GM03348 (cell line): Measurements from ENCODE around the gene RAD51B.
"Not testable (repeated sequence)": the region's sequence is repeated elsewhere in the genome, so short reads cannot be mapped to it uniquely, and the experiment has no call there.

ENCODE experiments used
- DNase-seq: peaks from one replicate; pipeline ENCODE4 v3.0.0; 2012; ENCODE audit warnings: low spot score

The RAD51B gene

GRCh38 chr14:67984274-67984673 is 164.7 kb downstream of the RAD51B start:
- no peak for DNase-seq

GRCh38 chr14:67986131-67986841 is 166.7 kb downstream of the RAD51B start:
- DNase-seq = no peak

GRCh38 chr14:67987606-67988005 is 168.0 kb downstream of the RAD51B start:
- DNase-seq = peak; percentile 75

GRCh38 chr14:67988210-67988609 is 168.6 kb downstream of the RAD51B start:
- DNase-seq = not testable (repeated sequence)

GRCh38 chr14:67990576-67990975 is 171.0 kb downstream of the RAD51B start:
- DNase-seq = no peak

GRCh38 chr14:67994531-67994930 is 175.0 kb downstream of the RAD51B start:
- DNase-seq = no peak

GRCh38 chr14:67996235-67996634 is 176.7 kb downstream of the RAD51B start:
- DNase-seq = no peak

- no peak for DNase-seq
These were observed 179.3 kb downstream of the RAD51B start for GRCh38 chr14:67998834-67999233.

- DNase-seq = peak; percentile 13
These were observed 179.7 kb downstream of the RAD51B start for GRCh38 chr14:67999290-67999689.

- DNase-seq = peak; percentile 73
These were observed 180.3 kb downstream of the RAD51B start for GRCh38 chr14:67999705-68000384.

GRCh38 chr14:68000511-68000910 is 180.9 kb downstream of the RAD51B start:
- DNase-seq = no peak

GRCh38 chr14:68008491-68008890 is 188.9 kb downstream of the RAD51B start:
- DNase-seq = no peak

- DNase-seq = no peak
These were observed 191.9 kb downstream of the RAD51B start for GRCh38 chr14:68011406-68012028.

- no peak for DNase-seq
These were observed 193.3 kb downstream of the RAD51B start for GRCh38 chr14:68012871-68013270.

- DNase-seq = no peak
These were observed 193.7 kb downstream of the RAD51B start for GRCh38 chr14:68013326-68013725.

GRCh38 chr14:68014771-68015170 is 195.2 kb downstream of the RAD51B start:
- DNase-seq = no peak

GRCh38 chr14:68015356-68016254 is 196.0 kb downstream of the RAD51B start:
- DNase-seq = no peak

GRCh38 chr14:68016255-68016914 is 196.8 kb downstream of the RAD51B start:
- DNase-seq = peak; percentile 34

GRCh38 chr14:68018598-68018997 is 199.0 kb downstream of the RAD51B start:
- no peak for DNase-seq

- DNase-seq = no peak
These were observed 200.9 kb downstream of the RAD51B start for GRCh38 chr14:68020493-68020892.

GRCh38 chr14:68020999-68021663 is 201.6 kb downstream of the RAD51B start:
- no peak for DNase-seq
